ENCODE data around the gene SND1. TPM values are rescaled to one million over a fixed set of nuclear protein-coding genes. Genes with fewer than 3 reads are reported as not detected.

The SND1 gene
- total and polyA plus RNA-seq, 2 donors (not counting 3 experiments of a cell fraction or from before 2014, with no cell fraction given), result 116 to 249 TPM

DNA sequence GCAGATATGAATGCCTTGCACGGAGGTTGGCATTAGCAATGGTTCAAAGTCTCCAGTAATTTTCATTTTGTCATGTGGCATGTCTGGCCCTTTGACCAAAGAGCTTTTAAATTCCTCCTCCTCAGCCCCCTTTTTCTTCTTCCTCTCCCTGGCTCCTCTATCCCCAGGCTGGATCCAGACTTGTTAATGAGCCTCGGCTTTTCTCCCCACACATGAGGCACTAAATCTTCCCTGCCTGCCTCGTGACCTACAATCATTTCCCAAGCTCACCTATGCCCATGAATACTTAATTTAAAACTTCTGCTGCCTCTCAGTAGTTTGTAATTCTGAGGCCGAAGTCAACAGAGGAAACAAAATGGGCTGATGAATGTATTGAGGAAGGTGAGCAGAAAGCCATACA is 402.5 kb downstream of the SND1 start:
- CTCF ChIA-PET, result interaction anchor here (0.9 to 1.1 kb wide), 2 partner anchors 9 to 20 kb away, joined by 3 to 4 read pairs; no protein-coding TSS in a partner anchor
- POLR2A ChIA-PET, result no interaction called here
- no peaks in the 10 kb centered on the region for H3K9me1 ChIP-seq (replicated peaks; ENCODE audit: control insufficient read depth, extremely low read depth, insufficient read depth, low read length)
- H2AFZ ChIP-seq (ENCODE audit: low read depth, low read length), result no peak overlapping the region
- dilution Hi-C loops (cut with MboI; ENCODE audit: extremely low pct_ligation_motif_present, low sequenced_read_pairs) (no loop called here), intact Hi-C loops (cut with micrococcal nuclease) (no loop called here)
- no peak overlapping the region for H3K4me2 ChIP-seq (ENCODE audit: insufficient read depth, low read length)
- TF ChIP-seq FOS (IDR thresholded peaks at IDR 0.05; ENCODE audit: borderline replicate concordance, insufficient read depth, low read length) (no peak), JUN (IDR thresholded peaks at IDR 0.05; ENCODE audit: borderline replicate concordance, insufficient read depth, insufficient read length, low read depth) (no peak), GATA2 (IDR thresholded peaks at IDR 0.05; ENCODE audit: insufficient read depth, insufficient read length, low read depth, low read length) (no peak), MYC (IDR thresholded peaks at IDR 0.05; ENCODE audit: low read depth, low read length) (no peak), POLR2AphosphoS5 (IDR thresholded peaks at IDR 0.05; ENCODE audit: insufficient read depth, low read depth, low read length) (no peak), EZH2 (IDR thresholded peaks at IDR 0.05; ENCODE audit: borderline replicate concordance, low read depth, low read length, severe bottlenecking) (no peak), POLR2A (IDR thresholded peaks at IDR 0.05; ENCODE audit: low read depth, low read length) (no peak)
- TF ChIP-seq, protein P1, sequence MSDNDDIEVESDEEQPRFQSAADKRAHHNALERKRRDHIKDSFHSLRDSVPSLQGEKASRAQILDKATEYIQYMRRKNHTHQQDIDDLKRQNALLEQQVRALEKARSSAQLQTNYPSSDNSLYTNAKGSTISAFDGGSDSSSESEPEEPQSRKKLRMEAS (IDR thresholded peaks at IDR 0.05; ENCODE audit: insufficient read depth, insufficient read length), result no peak
- TF ChIP-seq, protein P2, sequence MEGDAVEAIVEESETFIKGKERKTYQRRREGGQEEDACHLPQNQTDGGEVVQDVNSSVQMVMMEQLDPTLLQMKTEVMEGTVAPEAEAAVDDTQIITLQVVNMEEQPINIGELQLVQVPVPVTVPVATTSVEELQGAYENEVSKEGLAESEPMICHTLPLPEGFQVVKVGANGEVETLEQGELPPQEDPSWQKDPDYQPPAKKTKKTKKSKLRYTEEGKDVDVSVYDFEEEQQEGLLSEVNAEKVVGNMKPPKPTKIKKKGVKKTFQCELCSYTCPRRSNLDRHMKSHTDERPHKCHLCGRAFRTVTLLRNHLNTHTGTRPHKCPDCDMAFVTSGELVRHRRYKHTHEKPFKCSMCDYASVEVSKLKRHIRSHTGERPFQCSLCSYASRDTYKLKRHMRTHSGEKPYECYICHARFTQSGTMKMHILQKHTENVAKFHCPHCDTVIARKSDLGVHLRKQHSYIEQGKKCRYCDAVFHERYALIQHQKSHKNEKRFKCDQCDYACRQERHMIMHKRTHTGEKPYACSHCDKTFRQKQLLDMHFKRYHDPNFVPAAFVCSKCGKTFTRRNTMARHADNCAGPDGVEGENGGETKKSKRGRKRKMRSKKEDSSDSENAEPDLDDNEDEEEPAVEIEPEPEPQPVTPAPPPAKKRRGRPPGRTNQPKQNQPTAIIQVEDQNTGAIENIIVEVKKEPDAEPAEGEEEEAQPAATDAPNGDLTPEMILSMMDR (IDR thresholded peaks at IDR 0.05; ENCODE audit: extremely low read depth in 1 of 2, insufficient read depth in 1 of 2, low read depth in 1 of 2, low read length in 2 of 2), result no peak
- FAIRE-seq, result no peak
- no peak for DNase-seq (ENCODE audit: low read depth, low spot score)
- no peak overlapping the region for H3K9ac ChIP-seq (replicated peaks; ENCODE audit: extremely low read depth, insufficient read depth, low read length)
- BruUV-seq (replicated peaks), result no TSS peak
- peaks cover 0 to 2% of the 10 kb centered on the region in 2 experiments for H3K36me3 ChIP-seq (ENCODE audit: control insufficient read depth in 2 of 2, extremely low read depth in 1 of 2, insufficient read depth in 2 of 2, low read length in 2 of 2)
- no peak overlapping the region for H3K27ac ChIP-seq (ENCODE audit: insufficient read depth, low read depth, low read length)
- H3K4me3 ChIP-seq (replicated peaks in 1 of 3; ENCODE audit: insufficient read depth in 1 of 3, low read depth in 1 of 3, low read length in 3 of 3), result no peak overlapping the region
- H3K27me3 ChIP-seq (ENCODE audit: control insufficient read depth in 2 of 2, insufficient read depth in 2 of 2, low read length in 2 of 2), result no peaks in the 10 kb centered on the region
- H4K20me1 ChIP-seq (replicated peaks; ENCODE audit: control insufficient read depth, extremely low read depth, insufficient read depth, low read length), result no peaks in the 10 kb centered on the region
- no peaks in the 10 kb centered on the region for H3K9me3 ChIP-seq (replicated peaks; ENCODE audit: control insufficient read depth, insufficient read depth, low read length)
- no peaks in the 10 kb centered on the region for H3K79me2 ChIP-seq (ENCODE audit: control insufficient read depth, insufficient read depth, low read length)
- peaks cover 9% of the 10 kb centered on the region for H3K4me1 ChIP-seq (ENCODE audit: control insufficient read depth, extremely low read depth, insufficient read depth, low read length)

Data from endothelial cell of umbilical vein (primary cell).